Stimulated activated CD8-positive, alpha-beta memory T cell treated with anti-CD3 and anti-CD28 coated beads, Interleukin-15, amount 100 ng/mL, for 1 hour (primary cell): ENCODE data around the gene TRAF3IP3.

ENCODE experiments used
- DNase-seq: peaks from one replicate; pipeline ENCODE4 v3.0.0-alpha.2; 2020; ENCODE audit warnings: low read depth

Gene TRAF3IP3

GRCh38 chr1:209738270-209738669 is 17.6 kb upstream of the TRAF3IP3 start:
- no peak for DNase-seq

GRCh38 chr1:209741193-209741592 is 14.7 kb upstream of the TRAF3IP3 start:
- DNase-seq, result no peak

- no peak for DNase-seq
Observed at GRCh38 chr1:209741889-209742288, 14.0 kb upstream of the TRAF3IP3 start.

- no peak for DNase-seq
Observed at GRCh38 chr1:209742409-209743144, 13.3 kb upstream of the TRAF3IP3 start.

GRCh38 chr1:209743145-209743482 is 12.7 kb upstream of the TRAF3IP3 start:
- no peak for DNase-seq

- DNase-seq, result no peak
Observed at GRCh38 chr1:209746451-209747165, 9.2 kb upstream of the TRAF3IP3 start.

GRCh38 chr1:209747580-209748262 is 8.1 kb upstream of the TRAF3IP3 start:
- DNase-seq, result peak; percentile 68

GRCh38 chr1:209748620-209749019 is 7.2 kb upstream of the TRAF3IP3 start:
- no peak for DNase-seq

GRCh38 chr1:209749205-209749604 is 6.6 kb upstream of the TRAF3IP3 start:
- no peak for DNase-seq

GRCh38 chr1:209749670-209750323 is 6.1 kb upstream of the TRAF3IP3 start:
- DNase-seq, result no peak

- DNase-seq, result no peak
Observed at GRCh38 chr1:209751627-209752231, 4.1 kb upstream of the TRAF3IP3 start.

GRCh38 chr1:209752890-209753289 is 3.0 kb upstream of the TRAF3IP3 start:
- no peak for DNase-seq

GRCh38 chr1:209755256-209755655 is 597 bp upstream of the TRAF3IP3 start:
- DNase-seq, result no peak

GRCh38 chr1:209756615-209757445 is 977 bp downstream of the TRAF3IP3 start:
- DNase-seq, result no peak

- no peak for DNase-seq
Observed at GRCh38 chr1:209758400-209758799, 2.5 kb downstream of the TRAF3IP3 start.

GRCh38 chr1:209759829-209760359 is 4.0 kb downstream of the TRAF3IP3 start:
- no peak for DNase-seq

GRCh38 chr1:209761011-209761635 is 5.3 kb downstream of the TRAF3IP3 start:
- no peak for DNase-seq

GRCh38 chr1:209766051-209766450 is 10.2 kb downstream of the TRAF3IP3 start:
- DNase-seq, result no peak

- no peak for DNase-seq
Observed at GRCh38 chr1:209767096-209767495, 11.2 kb downstream of the TRAF3IP3 start.

GRCh38 chr1:209767706-209768105 is 11.9 kb downstream of the TRAF3IP3 start:
- DNase-seq, result no peak
